H7 (cell line): Measurements from ENCODE around the gene PMS2. TPM values are rescaled to one million over a fixed set of nuclear protein-coding genes. Genes with fewer than 3 reads are reported as not detected.
"Not testable (repeated sequence)": the region's sequence is repeated elsewhere in the genome, so short reads cannot be mapped to it uniquely, and the experiment has no call there.

Source experiments
- DNase-seq: peaks from one replicate; pipeline ENCODE4 v3.0.0; 2012
- H3K27me3 ChIP-seq: 2 replicates; pipeline ENCODE4 v1.6.0; 2011; ENCODE audit warnings: mild to moderate bottlenecking, low read length; ENCODE audit not compliant: control insufficient read depth, insufficient read depth
- H3K36me3 ChIP-seq: replicated peaks from 2 replicates; pipeline ENCODE4 v1.5.1; 2011; ENCODE audit warnings: low read length; ENCODE audit not compliant: control insufficient read depth, insufficient read depth
- H3K4me3 ChIP-seq: 2 replicates; pipeline ENCODE4 v1.5.1; 2011; ENCODE audit warnings: low read depth, mild to moderate bottlenecking, control low read depth, low read length, moderate library complexity; ENCODE audit not compliant: insufficient read depth
- total RNA-seq: library from RNA; depleted of rRNA; stranded (reverse); fragments of >200 nt; shearing (Covaris generic); gene quantifications from 2 replicates; pipeline ENCODE4 v1.2.3, GENCODE V29; 2014; rRNA removed

Gene PMS2, protein sequence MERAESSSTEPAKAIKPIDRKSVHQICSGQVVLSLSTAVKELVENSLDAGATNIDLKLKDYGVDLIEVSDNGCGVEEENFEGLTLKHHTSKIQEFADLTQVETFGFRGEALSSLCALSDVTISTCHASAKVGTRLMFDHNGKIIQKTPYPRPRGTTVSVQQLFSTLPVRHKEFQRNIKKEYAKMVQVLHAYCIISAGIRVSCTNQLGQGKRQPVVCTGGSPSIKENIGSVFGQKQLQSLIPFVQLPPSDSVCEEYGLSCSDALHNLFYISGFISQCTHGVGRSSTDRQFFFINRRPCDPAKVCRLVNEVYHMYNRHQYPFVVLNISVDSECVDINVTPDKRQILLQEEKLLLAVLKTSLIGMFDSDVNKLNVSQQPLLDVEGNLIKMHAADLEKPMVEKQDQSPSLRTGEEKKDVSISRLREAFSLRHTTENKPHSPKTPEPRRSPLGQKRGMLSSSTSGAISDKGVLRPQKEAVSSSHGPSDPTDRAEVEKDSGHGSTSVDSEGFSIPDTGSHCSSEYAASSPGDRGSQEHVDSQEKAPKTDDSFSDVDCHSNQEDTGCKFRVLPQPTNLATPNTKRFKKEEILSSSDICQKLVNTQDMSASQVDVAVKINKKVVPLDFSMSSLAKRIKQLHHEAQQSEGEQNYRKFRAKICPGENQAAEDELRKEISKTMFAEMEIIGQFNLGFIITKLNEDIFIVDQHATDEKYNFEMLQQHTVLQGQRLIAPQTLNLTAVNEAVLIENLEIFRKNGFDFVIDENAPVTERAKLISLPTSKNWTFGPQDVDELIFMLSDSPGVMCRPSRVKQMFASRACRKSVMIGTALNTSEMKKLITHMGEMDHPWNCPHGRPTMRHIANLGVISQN
- total RNA-seq: 18.5 and 19.6 TPM in 2 replicates

DNA sequence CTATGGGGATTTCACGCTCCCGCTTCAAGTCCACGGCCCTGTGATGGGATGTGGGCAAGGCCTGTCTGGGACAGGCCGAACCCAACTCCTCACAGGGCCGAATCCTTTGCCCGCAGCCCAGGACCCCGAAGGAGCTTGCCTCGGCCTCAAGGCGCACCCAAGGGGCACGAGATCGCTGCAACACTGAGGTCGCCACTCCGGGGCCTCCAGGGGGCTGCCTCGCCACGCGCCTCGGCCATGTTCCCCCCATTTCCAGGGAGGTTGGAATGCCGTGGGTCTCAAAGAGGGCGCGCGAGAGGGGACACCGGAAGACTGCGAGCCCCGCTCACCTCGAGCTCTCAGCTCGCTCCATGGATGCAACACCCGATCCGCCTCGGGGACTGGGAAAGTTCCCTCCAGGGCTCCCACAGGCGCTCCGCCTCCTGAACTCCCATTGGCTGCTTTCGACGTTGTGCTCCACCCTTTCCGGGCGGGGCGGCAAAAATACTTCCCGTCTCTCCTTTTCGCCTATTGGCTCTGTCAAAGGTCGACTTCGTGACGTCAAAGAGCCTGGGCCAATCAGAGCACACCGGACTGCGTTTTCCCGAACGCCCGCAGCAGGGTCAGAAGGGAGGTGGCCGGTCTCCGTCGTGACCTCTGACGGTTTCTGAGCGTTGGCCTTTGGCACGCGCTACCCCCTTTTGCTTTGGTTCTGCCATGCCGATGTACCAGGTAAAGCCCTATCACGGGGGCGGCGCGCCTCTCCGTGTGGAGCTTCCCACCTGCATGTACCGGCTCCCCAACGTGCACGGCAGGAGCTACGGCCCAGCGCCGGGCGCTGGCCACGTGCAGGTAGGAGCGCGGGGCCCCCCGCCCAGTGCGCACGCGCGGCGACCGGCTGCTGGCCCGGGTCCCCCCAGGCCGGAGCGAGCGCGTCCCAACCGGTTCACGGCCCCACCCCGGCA is at the start of gene PMS2, which contains the start of gene AIMP2:
Gene PMS2, minus strand, starts transcription at position 382 of the 944 bp plus-strand sequence. Its CDS starts 30 bp downstream, at position 352.
Gene AIMP2, plus strand, starts transcription at position 605 of the 944 bp plus-strand sequence. Its CDS starts 92 bp downstream, at position 697.
- Histone ChIP-seq H3K27me3 (no peaks in the 10 kb centered on the region), H3K36me3 (peaks cover 1% of the 10 kb centered on the region)

DNA sequence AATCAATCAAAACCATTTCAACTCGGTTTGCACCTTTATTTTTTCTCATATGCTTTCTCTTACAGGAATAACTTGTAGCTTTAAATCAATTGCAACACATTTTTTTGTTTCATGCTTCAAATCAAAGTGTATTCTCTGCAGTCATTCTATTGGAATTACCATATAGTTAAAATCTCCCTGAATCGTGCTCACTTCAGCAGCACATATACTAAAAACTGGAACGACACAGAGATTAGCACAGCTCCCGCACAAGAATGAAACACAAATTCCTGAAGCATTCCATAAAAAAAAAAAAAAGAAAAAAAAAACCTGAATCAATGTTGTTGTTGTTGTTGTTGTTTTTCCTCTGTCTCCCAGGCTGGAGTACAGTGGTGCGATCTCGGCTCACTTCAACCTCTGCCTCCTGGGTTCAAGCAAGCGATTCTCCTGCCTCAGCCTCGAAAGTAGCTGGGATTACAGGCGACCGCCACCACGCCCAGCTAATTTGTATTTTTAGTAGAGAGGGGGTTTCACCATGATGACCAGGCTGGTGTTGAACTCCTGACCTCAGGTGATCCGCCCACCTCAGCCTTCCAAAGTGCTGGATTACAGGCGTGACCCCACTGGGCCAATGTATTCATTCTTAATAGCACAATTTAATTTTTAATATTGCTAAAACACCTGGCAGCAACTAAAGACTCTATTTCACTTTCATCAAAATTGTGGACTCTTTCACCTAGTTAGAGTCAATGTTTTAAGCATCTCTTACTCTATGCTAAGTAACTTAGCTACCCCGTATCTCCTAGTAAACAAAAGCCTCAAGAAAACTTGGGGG is 48.7 kb upstream of the PMS2 start:
- Histone ChIP-seq H3K4me3 (peak overlapping the region; percentile 96; the same call in 1 of the 2 replicates), H3K36me3 (peaks cover 3% of the 10 kb centered on the region), H3K27me3 (no peaks in the 10 kb centered on the region)
- no peak for DNase-seq

More for the DNA sequence above, at the start of gene PMS2, which contains the start of gene AIMP2:
- H3K4me3 ChIP-seq: peak within 1 kb of the TSS; percentile 87
- DNase-seq: peak; percentile 98

DNA sequence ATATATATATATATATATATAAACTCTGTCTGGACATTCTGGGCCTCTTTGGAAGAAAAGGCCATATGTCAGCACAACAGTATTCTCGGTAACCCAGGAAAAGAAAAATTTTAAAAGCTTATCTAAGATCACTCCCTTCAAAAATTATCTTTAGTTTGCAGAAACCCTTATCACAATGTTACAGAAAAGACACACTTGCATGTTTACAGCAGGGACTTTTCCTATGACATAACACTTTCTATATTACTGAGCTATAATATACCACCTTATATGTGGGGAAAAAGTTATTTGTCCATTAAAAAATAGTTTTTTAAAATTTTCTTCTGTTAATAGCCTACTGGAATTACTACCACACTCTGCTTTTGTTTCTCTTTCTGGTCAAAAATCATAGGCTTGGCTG is 47.8 kb upstream of the PMS2 start:
- no peaks in the 10 kb centered on the region for H3K27me3 ChIP-seq
- H3K4me3 ChIP-seq: no peak overlapping the region
- peaks cover 3% of the 10 kb centered on the region for H3K36me3 ChIP-seq
- DNase-seq: no peak

DNA sequence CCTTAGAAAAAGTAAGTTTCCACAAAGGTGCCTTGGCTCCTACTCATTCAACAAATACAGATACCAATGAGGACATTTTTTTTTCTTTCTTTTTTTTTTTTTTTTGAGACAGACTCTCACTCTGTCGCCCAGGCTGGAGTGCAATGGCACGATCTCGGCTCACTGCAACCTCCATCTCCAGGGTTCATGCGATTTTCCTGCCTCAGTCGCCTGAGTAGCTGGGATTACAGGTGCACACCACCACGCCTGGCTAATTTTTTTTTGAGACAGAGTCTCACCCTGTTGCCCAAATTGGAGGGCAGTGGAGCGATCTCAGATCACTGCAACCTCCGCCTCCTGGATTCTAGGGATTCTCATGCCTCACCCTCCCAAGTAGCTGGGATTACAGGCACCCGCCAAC is 42.3 kb upstream of the PMS2 start:
- H3K4me3 ChIP-seq, H3K27me3 ChIP-seq, DNase-seq: not testable (repeated sequence)
- peaks cover 16% of the 10 kb centered on the region for H3K36me3 ChIP-seq

DNA sequence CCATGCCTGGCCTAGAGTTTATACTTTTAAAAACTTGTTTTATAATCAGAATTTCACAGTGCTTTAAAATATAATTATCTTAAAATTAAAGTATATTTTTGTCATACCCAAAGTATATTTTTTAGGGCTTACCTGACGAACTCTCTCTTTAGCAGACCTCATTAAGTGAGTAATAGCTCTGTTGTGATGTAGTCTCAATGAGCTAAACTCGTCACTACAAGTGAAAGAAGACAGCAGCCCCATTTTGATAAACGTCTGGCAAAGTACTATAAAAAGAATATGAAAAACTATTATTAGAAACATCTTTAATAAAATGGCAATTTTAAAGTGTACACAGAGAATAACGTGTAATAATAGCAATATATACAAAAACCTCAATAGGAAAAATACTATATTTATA is 40.9 kb upstream of the PMS2 start:
- no peak for DNase-seq
- Histone ChIP-seq H3K4me3 (no peak overlapping the region), H3K36me3 (peaks cover 23% of the 10 kb centered on the region), H3K27me3 (no peaks in the 10 kb centered on the region)

DNA sequence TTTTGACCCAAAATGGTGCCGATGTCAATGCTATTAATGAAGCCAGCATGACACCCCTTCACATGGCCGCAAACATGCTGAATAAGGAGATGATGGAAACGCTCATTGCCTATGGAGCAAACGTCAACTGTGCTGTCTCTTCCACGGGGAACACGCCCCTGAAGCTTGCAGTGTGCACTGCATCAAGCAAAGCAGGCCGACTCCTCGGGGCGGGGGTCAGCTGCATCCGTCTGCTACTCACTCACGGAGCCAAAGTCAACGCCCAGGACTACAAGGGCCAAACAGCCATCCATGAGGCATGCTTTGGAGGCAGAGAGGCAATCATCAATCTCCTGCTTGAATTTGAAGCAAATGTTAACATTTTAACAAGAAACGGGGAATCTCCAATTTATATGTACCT is 26.8 kb upstream of the PMS2 start:
- H3K27me3 ChIP-seq: no peaks in the 10 kb centered on the region
- H3K4me3 ChIP-seq: no peak overlapping the region
- H3K36me3 ChIP-seq: peaks cover 30% of the 10 kb centered on the region
- DNase-seq: no peak

DNA sequence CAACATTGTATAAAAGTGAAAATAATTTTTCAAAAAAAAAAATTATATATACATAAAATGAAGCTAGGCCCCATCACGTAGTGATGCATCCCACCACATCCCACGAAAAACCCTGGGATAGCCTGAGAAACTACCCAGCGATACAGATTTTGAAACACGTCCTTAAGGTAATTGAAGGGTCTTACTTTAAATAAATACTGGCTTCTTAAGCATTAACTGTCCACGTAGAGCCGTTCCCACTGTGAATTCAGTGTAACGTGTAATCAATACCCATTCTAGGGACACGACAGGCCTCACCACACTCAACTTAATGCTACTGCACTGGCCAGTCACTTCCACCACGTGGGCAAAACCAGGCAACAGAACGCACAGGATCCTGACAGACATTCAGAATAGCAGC is 26.3 kb upstream of the PMS2 start:
- H3K4me3 ChIP-seq: no peak overlapping the region
- H3K27me3 ChIP-seq: no peaks in the 10 kb centered on the region
- H3K36me3 ChIP-seq: peaks cover 26% of the 10 kb centered on the region
- no peak for DNase-seq

DNA sequence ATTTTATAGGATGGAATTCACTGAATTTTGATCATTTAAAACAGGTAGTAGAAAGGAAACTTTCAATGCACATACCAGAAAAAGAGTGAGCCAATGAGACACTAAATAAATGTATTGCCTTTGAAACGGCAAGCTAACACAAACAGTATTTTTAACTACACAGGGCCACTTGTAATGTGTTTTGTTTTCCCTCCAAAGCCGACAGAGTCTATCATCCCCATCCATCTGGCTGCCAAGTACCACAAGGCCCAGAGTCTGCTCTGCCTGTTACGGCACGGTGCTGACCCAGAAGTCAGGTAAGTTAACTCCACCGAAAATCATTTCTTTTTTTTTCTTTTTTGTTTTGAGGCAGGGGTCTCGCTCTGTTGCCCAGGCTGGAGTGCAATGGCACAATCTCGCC is 23.8 kb upstream of the PMS2 start:
- no peak for DNase-seq
- H3K36me3 ChIP-seq: peaks cover 27% of the 10 kb centered on the region
- H3K27me3 ChIP-seq: no peaks in the 10 kb centered on the region
- no peak overlapping the region for H3K4me3 ChIP-seq

DNA sequence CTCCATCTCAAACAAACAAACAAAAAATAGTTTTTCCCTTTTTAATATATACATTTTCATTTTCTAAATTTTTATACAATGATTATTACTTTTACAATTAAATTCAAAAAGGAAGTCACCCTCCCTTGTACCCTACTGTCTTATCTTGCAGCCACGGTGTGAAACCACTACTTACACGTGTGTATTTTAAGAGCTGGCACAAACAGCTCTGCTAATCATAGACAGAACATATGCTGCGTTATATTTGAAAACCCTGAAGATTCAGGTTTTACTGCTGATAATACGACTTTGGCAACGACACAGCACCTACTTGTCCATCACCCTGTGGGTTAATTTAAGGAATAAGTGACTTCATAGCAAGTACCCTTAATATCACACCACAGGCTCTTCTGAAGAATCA is 23.3 kb upstream of the PMS2 start:
- Histone ChIP-seq H3K27me3 (no peaks in the 10 kb centered on the region), H3K4me3 (no peak overlapping the region), H3K36me3 (peaks cover 28% of the 10 kb centered on the region)
- DNase-seq: no peak

DNA sequence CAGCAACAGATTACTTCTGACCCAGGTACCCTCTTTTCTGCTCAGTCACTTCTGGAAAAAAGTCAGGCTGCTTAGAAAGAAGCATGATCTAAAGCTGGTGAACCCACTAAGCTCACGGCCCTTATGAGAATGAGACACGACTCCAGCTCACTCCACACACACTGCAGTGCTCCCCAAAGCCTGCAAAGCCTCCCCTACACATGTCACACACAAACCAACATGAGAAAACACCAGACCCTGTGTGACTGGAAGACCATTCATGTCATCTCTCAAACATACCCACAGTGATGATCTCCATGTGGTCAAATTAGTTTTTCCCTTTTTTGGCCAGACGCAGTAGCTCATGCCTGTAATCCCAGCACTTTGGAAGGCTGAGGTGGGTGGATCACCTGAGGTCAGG is 22.7 kb upstream of the PMS2 start:
- Histone ChIP-seq H3K4me3 (no peak overlapping the region), H3K36me3 (peaks cover 33% of the 10 kb centered on the region), H3K27me3 (no peaks in the 10 kb centered on the region)
- no peak for DNase-seq

DNA sequence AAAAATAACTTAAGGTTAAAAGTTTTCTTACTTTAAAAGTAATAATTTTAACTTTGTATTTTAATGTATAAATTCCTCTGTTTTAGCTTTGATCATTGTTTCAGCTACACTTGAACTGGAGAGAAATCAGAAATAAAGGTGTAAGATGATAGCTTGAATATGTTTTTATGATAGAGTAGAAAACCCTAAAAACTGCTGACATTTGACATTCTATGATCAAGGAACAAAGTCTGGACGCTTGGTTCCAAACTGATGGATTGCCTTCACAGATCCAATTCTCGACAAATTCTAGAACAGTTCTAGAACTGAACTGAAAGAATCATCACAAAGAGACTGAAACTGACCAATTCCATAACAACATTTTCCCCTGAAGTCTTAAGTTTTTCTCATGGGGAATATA is 22.1 kb upstream of the PMS2 start, which contains the start of gene ANKRD61:
Gene ANKRD61, plus strand, starts transcription at position 389 of the 400 bp plus-strand sequence. Its CDS starts 0 bp downstream, at position 389.
- DNase-seq: no peak
- peaks cover 30% of the 10 kb centered on the region for H3K36me3 ChIP-seq
- H3K4me3 ChIP-seq: no peak within 1 kb of the TSS
- no peaks in the 10 kb centered on the region for H3K27me3 ChIP-seq

DNA sequence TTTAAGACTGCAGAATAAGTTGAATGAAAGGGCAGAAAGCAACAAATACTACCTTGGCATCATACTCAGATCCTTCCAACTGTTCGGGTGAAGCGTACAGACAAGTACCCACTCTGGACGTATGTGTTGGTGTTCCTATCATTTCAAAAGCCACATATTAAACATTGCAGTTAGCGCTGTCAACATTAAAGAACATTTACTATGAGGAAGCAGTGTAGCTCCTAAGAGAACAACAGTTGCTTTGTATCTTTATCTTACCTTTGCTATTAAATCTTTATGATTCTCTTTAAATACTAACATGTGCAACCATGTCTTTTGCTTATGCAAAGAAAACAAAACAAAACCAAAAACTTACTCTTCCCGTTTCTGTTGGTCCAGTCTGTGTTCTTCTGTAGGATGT is 19.7 kb upstream of the PMS2 start:
- DNase-seq: no peak
- Histone ChIP-seq H3K4me3 (no peak overlapping the region), H3K27me3 (no peaks in the 10 kb centered on the region), H3K36me3 (peaks cover 34% of the 10 kb centered on the region)

DNA sequence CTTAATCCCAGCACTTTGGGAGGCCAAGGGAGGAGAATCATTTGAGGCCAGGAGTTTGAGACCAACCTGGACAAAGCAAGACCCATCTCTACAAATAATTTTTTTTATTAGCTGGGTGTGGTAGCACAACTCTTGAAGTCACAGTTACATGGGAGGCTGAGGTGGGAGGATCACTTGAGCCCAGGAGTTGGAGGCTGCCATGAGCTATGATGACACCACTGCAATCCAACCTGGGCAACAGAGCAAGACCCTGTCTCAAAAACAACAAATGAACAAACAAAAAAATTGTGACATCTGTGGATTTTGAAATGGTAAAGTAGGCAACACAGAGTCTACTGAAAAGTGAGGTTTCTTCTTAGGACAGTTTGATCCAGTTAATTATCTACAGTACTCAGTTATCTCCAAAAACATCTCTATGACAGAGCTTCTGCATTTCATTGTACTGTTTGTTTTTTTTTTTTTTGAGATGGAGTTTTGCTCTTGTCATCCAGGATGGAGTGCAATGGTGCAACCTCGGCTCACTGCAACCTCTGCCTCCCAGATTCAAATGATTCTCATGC is 19.0 kb upstream of the PMS2 start:
- DNase-seq: no peak
- Histone ChIP-seq H3K36me3 (peaks cover 41% of the 10 kb centered on the region), H3K4me3 (no peak overlapping the region), H3K27me3 (no peaks in the 10 kb centered on the region)
